ENCODE results near the gene LRCH4. TPM values are rescaled to one million over a fixed set of nuclear protein-coding genes. Genes with fewer than 3 reads are reported as not detected.
A peak's percentile ranks its signal among the peaks of the same experiment; 100 is the strongest.

Gene LRCH4
- total and polyA plus RNA-seq, 2 of the 8 experiments (the other 6 are each of a cell fraction or from before 2014, with no cell fraction given) = 15.5 to 36.6 TPM

GRCh38 chr7:100532165-100533022, 53.5 kb downstream of the LRCH4 start:
- no peak overlapping the region for H3K56ac ChIP-seq (replicated peaks; ENCODE audit: insufficient read length, low read depth, low read length)
- H3K4me1 ChIP-seq (replicated peaks in 1 of 4; ENCODE audit: control insufficient read depth in 3 of 4, insufficient read depth in 4 of 4, low read length in 3 of 4) = no peaks in the 10 kb centered on the region
- H2AFZ ChIP-seq (ENCODE audit: low read length) = no peak overlapping the region
- H4K5ac ChIP-seq (ENCODE audit: insufficient read length, low read depth, low read length) = no peak overlapping the region
- H2AK5ac ChIP-seq (ENCODE audit: low read depth, low read length) = no peak overlapping the region
- DNase-seq (ENCODE audit: low read depth in 1 of 2, low spot score in 2 of 2) = no peak
- H3K23ac ChIP-seq (ENCODE audit: insufficient read length) = no peak overlapping the region
- H2BK12ac ChIP-seq (ENCODE audit: low read depth, low read length) = no peak overlapping the region
- no peak overlapping the region for H3K4ac ChIP-seq (replicated peaks; ENCODE audit: insufficient read length, low read depth, low read length)
- no peak overlapping the region for H3K4me2 ChIP-seq (ENCODE audit: insufficient read depth in 1 of 2, low read depth in 2 of 2, low read length in 2 of 2)
- CTCF ChIA-PET (ENCODE audit: partially characterized antibody) = interaction anchor here (0.6 to 26.5 kb wide), 7 partner anchors 16 to 64 kb away, joined by 3 to 341 read pairs (median 6); partner anchors contain the start of gene NYAP1
- no peaks in the 10 kb centered on the region for H4K20me1 ChIP-seq (replicated peaks in 1 of 2; ENCODE audit: control insufficient read depth in 1 of 2, insufficient read depth in 2 of 2, low read length in 2 of 2)
- POLR2A ChIA-PET (ENCODE audit: partially characterized antibody) = interaction anchor here (0.7 kb wide), 1 partner anchor 63 kb away, joined by 3 read pairs; no protein-coding TSS in a partner anchor
- H3K9ac ChIP-seq (replicated peaks in 1 of 4; ENCODE audit: extremely low read depth in 1 of 4, low read depth in 3 of 4, low read length in 3 of 4) = no peak overlapping the region
- H2BK5ac ChIP-seq (ENCODE audit: low read depth, low read length) = no peak overlapping the region
- no peak overlapping the region for H3K14ac ChIP-seq (ENCODE audit: insufficient read length)
- no peak overlapping the region for H2BK20ac ChIP-seq (ENCODE audit: low read length)
- no peaks in the 10 kb centered on the region for H3K23me2 ChIP-seq (ENCODE audit: low read depth, low read length)
- peak overlapping the region; percentile 14; the same call in 1 of the 2 replicates for H4K8ac ChIP-seq (ENCODE audit: extremely low read depth, insufficient read depth, low read length)
- H3K9me3 ChIP-seq (ENCODE audit: insufficient read depth in 2 of 2, low read depth in 1 of 2, low read length in 1 of 2) = no peaks in the 10 kb centered on the region
- H3K18ac ChIP-seq (ENCODE audit: extremely low read depth, low read length) = no peak overlapping the region
- no peak overlapping the region for H3K4me3 ChIP-seq (ENCODE audit: extremely low read depth in 1 of 4, insufficient read depth in 2 of 4, low read depth in 3 of 4, low read length in 4 of 4)
- no peaks in the 10 kb centered on the region for H3K79me1 ChIP-seq (ENCODE audit: low read depth, low read length)
- H3K27me3 ChIP-seq (replicated peaks in 1 of 4; ENCODE audit: control insufficient read depth in 3 of 4, extremely low read depth in 1 of 4, insufficient read depth in 3 of 4, low read length in 3 of 4) = no peaks in the 10 kb centered on the region
- H2BK120ac ChIP-seq (replicated peaks; ENCODE audit: low read depth, low read length) = no peak overlapping the region
- H3K27ac ChIP-seq (ENCODE audit: low read depth, low read length) = no peak overlapping the region
- FAIRE-seq = no peak
- no peak overlapping the region for H2BK15ac ChIP-seq (ENCODE audit: low read length)
- H4K91ac ChIP-seq (replicated peaks; ENCODE audit: insufficient read length, low read length) = no peak overlapping the region
- WGBS, 2 experiments (ENCODE audit: extremely low coverage in 1 of 2, insufficient coverage in 1 of 2, insufficient read length in 1 of 2, insufficient replicate concordance in 2 of 2, low coverage in 1 of 2, low lambda C conversion rate in 2 of 2, missing lambda C conversion rate in 1 of 2) = 92% methylated on average over 14 of the region's 14 CpGs; no CpG with 5 or more reads in 1 of the 2 experiments
- no peaks in the 10 kb centered on the region for H3K79me2 ChIP-seq (ENCODE audit: control insufficient read depth in 1 of 2, insufficient read depth in 2 of 2, low read length in 2 of 2)
- H3K36me3 ChIP-seq (ENCODE audit: control insufficient read depth in 2 of 4, insufficient read depth in 4 of 4, low read length in 3 of 4) = no peaks in the 10 kb centered on the region
- TF ChIP-seq SIX5 (IDR thresholded peaks at IDR 0.05; ENCODE audit: low read depth, low read length) = no peak
- no peak for TF ChIP-seq EZH2 (IDR thresholded peaks at IDR 0.05; ENCODE audit: low read depth, low read length, severe bottlenecking)
- no peak for TF ChIP-seq BRCA1 (IDR thresholded peaks at IDR 0.05; ENCODE audit: low read depth, low read length)
- TF ChIP-seq TCF12 (IDR thresholded peaks at IDR 0.05; ENCODE audit: low read depth, low read length) = no peak
- TF ChIP-seq KDM4A (IDR thresholded peaks at IDR 0.05; ENCODE audit: low read depth, low read length, severe bottlenecking) = no peak
- no peak for TF ChIP-seq TAF7 (optimal IDR thresholded peaks at IDR 0.05; ENCODE audit: borderline replicate concordance, low read depth, low read length)
- no peak for TF ChIP-seq POLR2AphosphoS5 (IDR thresholded peaks at IDR 0.05; ENCODE audit: low read depth, low read length)
- TF ChIP-seq SP4 (IDR thresholded peaks at IDR 0.05; ENCODE audit: low read length) = no peak
- TF ChIP-seq PHF8 (conservative IDR thresholded peaks at IDR 0.05; ENCODE audit: low read depth, low read length) = no peak
- TF ChIP-seq SIRT6 (IDR thresholded peaks at IDR 0.05; ENCODE audit: low read length) = no peak
- no peak for TF ChIP-seq EGR1 (IDR thresholded peaks at IDR 0.05; ENCODE audit: borderline replicate concordance, low read depth, low read length)
- no peak for TF ChIP-seq RBBP5 (IDR thresholded peaks at IDR 0.05; ENCODE audit: borderline replicate concordance, low read depth, low read length)
- no peak for TF ChIP-seq KDM1A (IDR thresholded peaks at IDR 0.05; ENCODE audit: borderline replicate concordance, low read length)

Data from H1 (cell line).